GM18505 (cell line): ENCODE data around the gene MOV10.

Experiments
- ATAC-seq: cut with Tn5 transposase; IDR thresholded peaks from one replicate; pipeline ENCODE4 v1.9.1; 2021; ENCODE audit not compliant: unreplicated experiment
- POLR2A ChIP-seq: IDR thresholded peaks from 4 replicates; pipeline ENCODE4 v1.6.1; 2011; ENCODE audit warnings: borderline replicate concordance; ENCODE audit not compliant: insufficient read depth, insufficient read length; ENCODE audit errors: extremely low read depth

MOV10 gene

DNA sequence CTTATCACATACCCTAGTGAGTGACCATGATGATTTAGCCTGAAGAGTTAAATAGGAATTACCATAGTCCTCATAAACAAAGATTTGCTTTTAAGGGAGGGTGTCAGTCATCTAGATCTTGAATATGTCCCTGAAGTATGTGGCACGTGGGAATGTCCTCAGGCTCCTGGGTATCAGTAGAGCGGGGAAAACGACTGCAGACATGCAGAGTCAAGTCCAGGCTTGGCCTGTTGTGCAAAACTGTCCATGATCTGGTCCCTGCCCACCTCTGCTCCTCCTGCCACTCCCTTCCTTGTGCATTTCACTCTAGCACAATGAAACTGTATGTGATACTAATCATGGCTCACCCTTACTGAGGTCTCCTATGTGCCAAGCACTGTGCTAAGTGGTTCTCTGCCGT is 12.9 kb downstream of the MOV10 start:
- ATAC-seq = no peak
- no peak for TF ChIP-seq POLR2A

DNA sequence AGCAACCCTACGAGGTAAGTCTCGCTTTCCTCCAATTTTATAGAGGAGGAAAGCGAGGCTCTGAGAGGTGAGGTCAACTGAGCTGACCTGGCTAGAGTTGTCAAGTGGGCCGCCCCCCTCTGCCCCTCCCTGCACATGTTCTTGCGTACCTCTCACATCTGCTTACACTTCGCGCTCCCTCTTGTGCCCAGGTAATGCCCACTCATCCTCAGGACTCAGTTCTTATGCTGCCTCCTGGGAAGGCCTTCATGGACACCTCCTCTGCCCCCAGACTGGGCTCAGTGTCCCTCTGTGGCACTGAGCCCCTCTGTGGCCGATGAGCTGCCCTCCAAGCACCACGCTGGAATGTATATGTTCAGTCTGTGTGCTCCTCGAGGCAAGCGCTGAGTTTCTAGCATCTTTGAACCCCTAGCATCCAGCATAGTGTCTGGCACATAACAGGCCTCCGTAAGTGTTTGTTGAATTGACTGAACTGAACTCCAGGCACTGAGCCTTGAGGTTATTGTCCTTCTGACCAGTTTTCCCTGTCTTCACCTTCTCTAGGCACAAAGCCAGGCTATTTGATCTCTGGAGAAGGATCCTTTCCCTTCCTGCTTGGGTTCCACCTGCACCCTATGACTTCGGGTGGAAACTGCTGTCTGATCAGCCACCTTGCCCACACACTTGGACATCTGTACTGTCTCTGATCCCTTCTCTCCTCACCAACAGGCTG is 13.5 kb downstream of the MOV10 start:
- TF ChIP-seq POLR2A = no peak
- ATAC-seq = no peak

DNA sequence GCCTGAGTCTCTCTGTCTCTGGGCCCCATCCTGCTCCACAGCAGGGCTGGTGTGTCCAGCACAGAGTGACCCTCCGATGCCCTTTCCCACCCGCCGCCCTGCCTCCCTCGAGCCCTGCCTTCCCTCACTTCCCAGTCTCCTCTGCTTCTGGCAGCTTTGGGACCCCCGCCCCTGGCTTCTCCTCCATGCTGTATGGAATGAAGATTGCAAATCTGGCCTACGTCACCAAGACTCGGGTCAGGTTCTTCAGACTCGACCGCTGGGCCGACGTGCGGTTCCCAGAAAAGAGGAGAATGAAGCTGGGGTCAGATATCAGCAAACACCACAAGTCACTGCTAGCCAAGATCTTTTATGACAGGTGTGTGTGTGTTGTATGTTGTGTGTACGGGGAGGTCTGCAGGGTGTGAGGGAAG is 14.3 kb downstream of the MOV10 start:
- TF ChIP-seq POLR2A = no peak
- ATAC-seq = no peak

DNA sequence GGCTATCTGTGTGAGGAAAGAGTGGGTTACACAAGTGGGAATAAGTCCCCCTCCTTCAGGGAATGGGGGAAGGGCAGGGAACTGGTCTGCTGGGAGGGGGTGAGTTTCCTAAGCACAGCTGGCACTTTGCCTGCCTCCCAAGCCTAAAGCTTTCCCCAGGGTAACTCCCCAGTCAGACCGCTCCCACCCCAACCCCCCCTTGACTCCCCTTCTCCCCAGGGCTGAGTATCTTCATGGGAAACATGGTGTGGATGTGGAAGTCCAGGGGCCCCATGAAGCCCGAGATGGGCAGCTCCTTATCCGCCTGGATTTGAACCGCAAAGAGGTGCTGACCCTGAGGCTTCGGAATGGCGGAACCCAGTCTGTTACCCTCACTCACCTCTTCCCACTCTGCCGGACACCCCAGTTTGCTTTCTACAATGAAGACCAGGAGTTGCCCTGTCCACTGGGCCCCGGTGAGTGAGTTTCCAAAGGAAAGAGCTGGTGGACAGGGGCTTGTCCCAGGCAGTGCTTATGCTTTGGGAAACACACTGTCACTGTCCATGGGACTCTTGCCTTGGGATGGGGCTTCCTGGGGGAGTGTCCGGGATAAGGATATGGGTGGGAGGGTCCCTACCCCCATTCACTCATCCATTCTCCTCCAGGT is 14.9 kb downstream of the MOV10 start:
- no peak for ATAC-seq
- no peak for TF ChIP-seq POLR2A

DNA sequence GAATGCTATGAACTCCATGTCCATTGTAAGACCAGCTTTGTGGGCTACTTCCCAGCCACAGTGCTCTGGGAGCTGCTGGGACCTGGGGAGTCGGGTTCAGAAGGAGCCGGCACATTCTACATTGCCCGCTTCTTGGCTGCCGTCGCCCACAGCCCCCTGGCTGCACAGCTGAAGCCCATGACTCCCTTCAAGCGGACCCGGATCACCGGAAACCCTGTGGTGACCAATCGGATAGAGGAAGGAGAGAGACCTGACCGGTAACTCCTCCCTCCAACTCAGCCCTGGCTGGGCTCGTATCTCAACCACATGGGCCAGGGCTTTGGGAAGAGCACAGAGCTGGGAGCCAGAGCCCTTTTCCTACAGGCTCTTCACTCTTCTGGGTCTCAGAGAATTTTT is 15.4 kb downstream of the MOV10 start:
- no peak for TF ChIP-seq POLR2A
- ATAC-seq = no peak

DNA sequence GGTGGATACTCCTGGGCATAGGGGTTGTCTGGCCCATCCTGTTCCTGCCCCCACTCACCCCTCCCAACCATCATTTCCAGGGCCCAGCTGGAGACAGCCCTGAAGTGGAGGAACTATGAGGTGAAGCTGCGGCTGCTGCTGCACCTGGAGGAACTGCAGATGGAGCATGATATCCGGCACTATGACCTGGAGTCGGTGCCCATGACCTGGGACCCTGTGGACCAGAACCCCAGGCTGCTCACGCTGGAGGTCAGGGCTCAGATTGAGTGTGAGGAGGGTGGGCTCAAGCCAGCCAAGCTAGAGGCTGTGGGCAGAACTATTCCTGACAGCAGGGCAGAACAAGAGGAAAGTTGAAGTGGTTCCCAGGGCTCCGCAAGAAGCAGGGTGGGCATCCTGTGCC is 18.2 kb downstream of the MOV10 start:
- TF ChIP-seq POLR2A = no peak
- no peak for ATAC-seq

GRCh38 chr1:112693821-112694220 is 19.4 kb downstream of the MOV10 start:
- no peak for TF ChIP-seq POLR2A
- ATAC-seq = no peak

DNA sequence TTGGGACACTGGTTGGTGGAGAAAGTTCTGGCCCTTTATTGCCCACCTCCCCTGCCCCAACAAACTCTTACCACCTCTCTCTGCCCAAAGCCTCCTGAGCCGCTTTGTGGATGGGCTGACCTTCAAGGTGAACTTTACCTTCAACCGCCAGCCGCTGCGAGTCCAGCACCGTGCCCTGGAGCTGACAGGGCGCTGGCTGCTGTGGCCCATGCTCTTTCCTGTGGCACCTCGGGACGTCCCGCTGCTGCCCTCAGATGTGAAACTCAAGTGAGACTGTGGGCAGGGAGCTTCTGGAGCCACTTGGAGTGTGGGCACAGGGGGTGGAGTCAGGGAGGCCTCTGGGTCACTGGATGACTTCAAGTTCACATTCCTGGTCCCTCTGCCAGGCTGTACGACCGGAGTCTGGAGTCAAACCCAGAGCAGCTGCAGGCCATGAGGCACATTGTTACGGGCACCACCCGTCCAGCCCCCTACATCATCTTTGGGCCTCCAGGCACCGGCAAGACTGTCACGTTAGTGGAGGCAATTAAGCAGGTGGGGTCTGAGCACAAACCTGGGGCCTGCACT is 20.0 kb downstream of the MOV10 start:
- TF ChIP-seq POLR2A = no peak
- no peak for ATAC-seq

DNA sequence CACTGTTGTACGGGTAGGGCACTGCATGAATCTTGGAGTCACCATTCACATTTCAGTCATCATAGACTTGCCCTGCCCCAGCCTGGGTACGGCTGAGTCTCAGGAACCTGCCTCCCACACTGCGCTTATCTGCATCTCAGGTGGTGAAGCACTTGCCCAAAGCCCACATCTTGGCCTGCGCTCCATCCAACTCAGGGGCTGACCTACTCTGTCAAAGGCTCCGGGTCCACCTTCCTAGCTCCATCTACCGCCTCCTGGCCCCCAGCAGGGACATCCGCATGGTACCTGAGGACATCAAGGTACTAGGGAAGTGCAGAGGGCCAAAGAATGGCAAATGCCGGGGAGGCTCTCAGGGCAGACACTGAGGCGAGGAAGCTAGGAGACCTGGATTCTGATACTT is 20.8 kb downstream of the MOV10 start:
- ATAC-seq = no peak
- no peak for TF ChIP-seq POLR2A

DNA sequence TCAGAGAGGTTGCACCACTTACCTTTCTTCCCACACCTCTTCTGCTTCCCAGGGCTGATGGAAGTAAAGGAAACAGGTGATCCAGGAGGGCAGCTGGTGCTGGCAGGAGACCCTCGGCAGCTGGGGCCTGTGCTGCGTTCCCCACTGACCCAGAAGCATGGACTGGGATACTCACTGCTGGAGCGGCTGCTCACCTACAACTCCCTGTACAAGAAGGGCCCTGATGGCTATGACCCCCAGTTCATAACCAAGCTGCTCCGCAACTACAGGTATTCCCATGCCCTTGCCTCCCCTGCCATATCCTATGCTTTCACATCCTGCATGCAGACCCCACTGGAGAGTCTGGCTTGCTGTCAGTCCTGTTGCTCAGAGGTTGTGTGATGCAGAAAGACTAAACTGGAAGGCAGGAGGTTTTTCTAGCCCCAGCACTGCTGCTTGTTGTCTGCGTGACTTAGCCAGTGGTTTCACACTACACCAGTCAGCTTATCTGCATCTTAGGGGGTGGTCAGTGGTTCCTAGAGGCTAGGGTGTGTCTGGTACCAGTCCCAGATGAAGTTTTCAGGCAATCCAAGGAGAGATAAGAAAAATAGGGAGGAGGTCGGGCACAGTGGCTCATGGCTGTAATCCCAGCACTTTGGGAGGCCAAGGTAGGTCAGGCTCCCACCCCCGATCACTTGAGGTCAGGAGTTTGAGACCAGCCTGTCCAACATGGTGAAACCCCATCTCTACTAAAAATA is 22.3 kb downstream of the MOV10 start:
- no peak for ATAC-seq
- TF ChIP-seq POLR2A = no peak

- no peak for ATAC-seq
- TF ChIP-seq POLR2A = no peak
Measured at GRCh38 chr1:112697781-112698201, 23.3 kb downstream of the MOV10 start.

DNA sequence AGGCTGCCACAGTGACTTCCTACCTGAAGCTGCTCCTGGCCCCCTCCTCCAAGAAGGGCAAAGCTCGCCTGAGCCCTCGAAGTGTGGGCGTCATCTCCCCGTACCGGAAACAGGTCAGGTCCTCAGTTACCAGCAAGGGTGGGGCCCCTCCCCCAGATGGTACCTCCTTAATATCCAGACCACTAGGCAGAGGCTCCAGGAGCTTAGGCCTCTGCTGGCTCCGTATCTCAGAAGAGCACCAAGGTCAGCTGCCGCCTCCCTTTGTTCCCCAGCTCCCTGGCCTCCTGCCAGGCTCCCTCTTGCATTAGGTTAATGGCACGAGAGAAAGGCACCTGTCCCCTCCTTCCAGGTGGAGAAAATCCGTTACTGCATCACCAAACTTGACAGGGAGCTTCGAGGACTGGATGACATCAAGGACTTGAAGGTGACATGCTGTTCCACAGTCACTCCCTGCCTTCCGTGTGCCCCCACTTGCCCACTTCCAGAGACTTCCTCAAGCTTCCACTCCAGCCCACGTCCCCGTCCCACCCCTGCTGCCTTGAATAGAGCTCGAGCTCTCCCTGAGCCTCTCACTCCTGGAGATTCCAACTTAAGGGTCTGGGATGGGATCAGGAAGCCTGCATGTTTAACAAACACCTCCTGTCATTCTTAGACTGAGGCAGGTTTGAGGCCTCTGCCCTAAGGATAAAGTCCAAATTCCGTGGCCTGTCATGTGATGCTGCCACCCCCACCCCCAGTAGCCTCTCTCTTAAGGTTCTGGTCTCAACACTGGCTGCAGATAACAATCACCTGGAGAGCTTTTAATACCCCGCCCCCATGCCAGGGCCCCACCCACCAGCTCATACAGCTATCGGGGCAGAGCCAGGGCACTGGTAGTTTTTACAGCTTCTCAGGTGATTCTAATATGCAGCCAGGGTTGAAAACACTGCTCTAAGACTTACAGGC is 24.2 kb downstream of the MOV10 start:
- ATAC-seq = no peak
- no peak for TF ChIP-seq POLR2A

- ATAC-seq = no peak
- no peak for TF ChIP-seq POLR2A
Measured at GRCh38 chr1:112699425-112700144, 25.1 kb downstream of the MOV10 start.
